ENCODE measurements around the gene SIGLEC6.

- TF ChIP-seq CTCF (IDR thresholded peaks at IDR 0.05 in 8 of 11, conservative IDR thresholded peaks at IDR 0.05 in 3 of 11), result no peak
- no peak for TF ChIP-seq POLR2A (IDR thresholded peaks at IDR 0.05)
- no peak for TF ChIP-seq POLR2AphosphoS5 (IDR thresholded peaks at IDR 0.05)
Measured at GRCh38 chr19:51559240-51559639, 27.8 kb upstream of the SIGLEC6 start.
